Spleen (tissue), 11 donors: ENCODE data around the gene IDUA. TPM values are rescaled to one million over a fixed set of nuclear protein-coding genes. Genes with fewer than 3 reads are reported as not detected.

Source experiments
- DNase-seq: peaks from one replicate; pipeline ENCODE4 v3.0.0-alpha.2; 2020
- H3K27ac ChIP-seq, 8 donors: fragments of 200-600 bp; sonication (generic) in 7 of 8; 1 replicate in 4 of 8; 2 replicates in 4 of 8; pipeline versions ENCODE4 v1.5.0 to v1.8.0; 2016 to 2021; ENCODE audit warnings: inconsistent platforms in 4 of 8, mild to moderate bottlenecking in 4 of 8, moderate library complexity in 1 of 8
- H3K27me3 ChIP-seq, 7 donors: fragments of 200-600 bp; sonication (generic) in 6 of 7; replicated peaks in 1 of 7; 1 replicate in 4 of 7; 2 replicates in 3 of 7; pipeline versions ENCODE4 v1.5.0 to v1.8.0; 2016 to 2021; ENCODE audit warnings: inconsistent platforms in 3 of 7, mild to moderate bottlenecking in 1 of 7
- H3K36me3 ChIP-seq, 6 donors: fragments of 200-600 bp; sonication (generic) in 5 of 6; 1 replicate in 4 of 6; 2 replicates in 2 of 6; pipeline versions ENCODE4 v1.5.0 to v1.8.0; 2016 to 2021; ENCODE audit warnings: inconsistent platforms in 2 of 6
- H3K4me1 ChIP-seq, 6 donors: fragments of 200-600 bp; sonication (generic) in 5 of 6; 1 replicate in 3 of 6; 2 replicates in 3 of 6; pipeline versions ENCODE4 v1.5.0 to v1.8.0; 2016 to 2021; ENCODE audit warnings: inconsistent platforms in 3 of 6
- H3K4me3 ChIP-seq, 8 donors: fragments of 200-600 bp; sonication (generic) in 7 of 8; 1 replicate in 4 of 8; 2 replicates in 4 of 8; pipeline versions ENCODE4 v1.5.0 to v1.8.0; 2016 to 2021; ENCODE audit warnings: inconsistent platforms in 4 of 8, mild to moderate bottlenecking in 4 of 8, moderate library complexity in 2 of 8
- H3K9me3 ChIP-seq, 8 donors: fragments of 200-600 bp; sonication (generic) in 7 of 8; 1 replicate in 4 of 8; 2 replicates in 4 of 8; pipeline versions ENCODE4 v1.5.0 to v1.8.0; 2016 to 2021; ENCODE audit warnings: inconsistent platforms in 4 of 8
- CTCF ChIP-seq, 11 experiments: fragments of 200-600 bp in 7 of 11; fragments of 450-650 bp in 4 of 11; sonication (generic) in 4 of 11; IDR thresholded peaks in 8 of 11; conservative IDR thresholded peaks in 3 of 11; 1 replicate in 7 of 11; 2 replicates in 4 of 11; pipeline versions ENCODE4 v1.4.0 to v1.8.0; 2016 to 2021; ENCODE audit warnings: antibody characterized with exemption in 11 of 11, inconsistent platforms in 4 of 11, mild to moderate bottlenecking in 1 of 11
- POLR2A ChIP-seq, 3 donors: fragments of 450-650 bp; IDR thresholded peaks; one replicate each; pipeline ENCODE4 v1.5.1; 2017; ENCODE audit warnings: antibody characterized with exemption in 3 of 3, mild to moderate bottlenecking in 1 of 3
- POLR2AphosphoS5 ChIP-seq, 3 donors: sonication (generic); formaldehyde crosslinking; IDR thresholded peaks; one replicate each; pipeline ENCODE4 v1.5.1; 2017; ENCODE audit warnings: antibody characterized with exemption in 3 of 3
- WGBS, 5 donors: extraction: QIAGEN DNeasy Blood & Tissue Kit in 3 of 5; methylation state at CpG; one replicate each; pipeline versions ENCODE4 v1.1.5 to v1.1.7; 2013 to 2018; 5-methylcytosine and 5-hydroxymethylcytosine counted together
- intact Hi-C: fragments of 100-400 bp; cut with DNase I; formaldehyde crosslinking; loops from one replicate; pipeline ENCODE4 v1.15.0; 2023; ENCODE audit warnings: low total_unique reads
- polyA plus RNA-seq, 3 donors: library from polyadenylated mRNA; stranded (reverse); fragments of 200-250 nt; gene quantifications; one replicate each; pipeline ENCODE4 v1.2.1, GENCODE V29; 2013
- total RNA-seq, 7 donors: library from RNA; depleted of rRNA in 3 of 7; stranded (reverse); fragments of >200 nt in 3 of 7; fragmentation: NEBNext Ultra II Directional in 4 of 7; extraction: Animal tissue kit (Norgen Biotek cat#: 25700) in 4 of 7; gene quantifications; one replicate each; pipeline versions ENCODE4 v1.1.0 to v1.2.1, GENCODE V29; 2016 to 2021
- donor health status: healthy with polysubstance abuse.
- donor health status: DM: no; HTN: no; CAD: no; lungs with moderate emphysema.
- donor health status: DM: no; HTN: no; CAD: no.
- donor health status: Bipolar disorder and iron deficiency.
- donor health status: healthy.
- donor health status: DM: no; HTN: no; CAD: no.
- donor health status: DM: yes; HTN: yes; CAD: no.

IDUA gene
- total and polyA plus RNA-seq, 10 donors: 11.5 to 58.3 (median 24.4) TPM

- H3K9me3 ChIP-seq: no peaks in the 10 kb centered on the region
- WGBS, 5 donors: 81 to 91% (median 91%) methylated on average over 14 to 48 of the region's 48 CpGs
- TF ChIP-seq POLR2AphosphoS5 (IDR thresholded peaks at IDR 0.05): peak in 1 of 3 donors; percentile 44
- no peak for TF ChIP-seq CTCF (IDR thresholded peaks at IDR 0.05 in 8 of 11, conservative IDR thresholded peaks at IDR 0.05 in 3 of 11)
- peaks cover 0 to 13% (median 0%) of the 10 kb centered on the region in 7 donors for H3K27me3 ChIP-seq
- intact Hi-C loops: no loop called here
- H3K36me3 ChIP-seq: peaks cover 0 to 61% (median 45%) of the 10 kb centered on the region in 6 donors
- DNase-seq: peak; percentile 75
- no peak overlapping the region for H3K27ac ChIP-seq
- no peak overlapping the region for H3K4me3 ChIP-seq
- peaks cover under 1 to 37% (median 26%) of the 10 kb centered on the region in 6 donors for H3K4me1 ChIP-seq
Measured at GRCh38 chr4:966266-967112, 20.4 kb upstream of the IDUA start.

- no peaks in the 10 kb centered on the region for H3K9me3 ChIP-seq
- peak; percentile 80 for DNase-seq
- intact Hi-C loops: no loop called here
- H3K27me3 ChIP-seq: peaks cover 0 to 13% (median 0%) of the 10 kb centered on the region in 7 donors
- 58 to 66% (median 62%) methylated on average over 44 to 76 of the region's 76 CpGs for WGBS, 5 donors
- peaks cover 9 to 46% (median 35%) of the 10 kb centered on the region in 6 donors for H3K4me1 ChIP-seq
- peak in 1 of 3 donors; percentile 17 for TF ChIP-seq POLR2AphosphoS5 (IDR thresholded peaks at IDR 0.05)
- no peak for TF ChIP-seq POLR2A (IDR thresholded peaks at IDR 0.05)
- TF ChIP-seq CTCF (IDR thresholded peaks at IDR 0.05 in 8 of 11, conservative IDR thresholded peaks at IDR 0.05 in 3 of 11): no peak
- H3K36me3 ChIP-seq: peaks cover 0 to 51% (median 36%) of the 10 kb centered on the region in 6 donors
- peak overlapping the region in 2 of 8 donors; percentile 5 to 37 for H3K4me3 ChIP-seq
- no peak overlapping the region for H3K27ac ChIP-seq
Measured at GRCh38 chr4:967113-968104, 19.4 kb upstream of the IDUA start.

GRCh38 chr4:968221-968620 is 18.6 kb upstream of the IDUA start:
- WGBS, 5 donors: 14 to 51% (median 37%) methylated on average over 1 to 24 of the region's 24 CpGs
- peaks cover 13 to 52% (median 40%) of the 10 kb centered on the region in 6 donors for H3K4me1 ChIP-seq
- H3K36me3 ChIP-seq: peaks cover 0 to 43% (median 29%) of the 10 kb centered on the region in 6 donors
- peak; percentile 76 for DNase-seq
- intact Hi-C loops: no loop called here
- peaks cover 0 to 15% (median 0%) of the 10 kb centered on the region in 7 donors for H3K27me3 ChIP-seq
- no peak overlapping the region for H3K27ac ChIP-seq
- H3K4me3 ChIP-seq: peak overlapping the region in 2 of 8 donors; percentile 5 to 37
- no peak for TF ChIP-seq POLR2AphosphoS5 (IDR thresholded peaks at IDR 0.05)
- TF ChIP-seq POLR2A (IDR thresholded peaks at IDR 0.05): no peak
- TF ChIP-seq CTCF (IDR thresholded peaks at IDR 0.05 in 8 of 11, conservative IDR thresholded peaks at IDR 0.05 in 3 of 11): no peak
- no peaks in the 10 kb centered on the region for H3K9me3 ChIP-seq
